Tibial nerve (tissue), 4 donors: ENCODE data around the gene MLPH. TPM values are rescaled to one million over a fixed set of nuclear protein-coding genes. Genes with fewer than 3 reads are reported as not detected.

Experiments
- DNase-seq, 2 donors: peaks; one replicate each; pipeline ENCODE4 v3.0.0-alpha.2; 2019; ENCODE audit warnings: low spot score in 2 of 2
- H3K27ac ChIP-seq, 4 donors: fragments of 200-600 bp; sonication (generic) in 3 of 4; one replicate each; pipeline ENCODE4 v1.5.1; 2017 to 2019; ENCODE audit warnings: mild to moderate bottlenecking in 1 of 4
- H3K27me3 ChIP-seq, 2 donors: fragments of 200-600 bp; sonication (generic) in 1 of 2; one replicate each; pipeline versions ENCODE4 v1.5.1 to v1.6.0; 2017 to 2019
- H3K36me3 ChIP-seq, 3 donors: fragments of 200-600 bp; sonication (generic); one replicate each; pipeline ENCODE4 v1.5.1; 2018 to 2019
- H3K4me1 ChIP-seq, 4 donors: fragments of 200-600 bp; sonication (generic) in 3 of 4; one replicate each; pipeline ENCODE4 v1.5.1; 2017 to 2019
- H3K4me3 ChIP-seq, 4 donors: fragments of 200-600 bp; sonication (generic) in 3 of 4; one replicate each; pipeline ENCODE4 v1.5.1; 2017 to 2019; ENCODE audit warnings: mild to moderate bottlenecking in 1 of 4, moderate library complexity in 1 of 4
- H3K9me3 ChIP-seq, 4 donors: fragments of 200-600 bp; sonication (generic) in 3 of 4; one replicate each; pipeline ENCODE4 v1.5.1; 2017 to 2019
- EP300 ChIP-seq, 2 donors: sonication (generic); formaldehyde crosslinking; IDR thresholded peaks; one replicate each; pipeline ENCODE4 v1.6.1; 2017; ENCODE audit warnings: antibody characterized with exemption in 2 of 2, mild to moderate bottlenecking in 1 of 2
- POLR2A ChIP-seq, 2 donors: fragments of 450-650 bp; IDR thresholded peaks; one replicate each; pipeline ENCODE4 v1.6.1; 2017; ENCODE audit warnings: antibody characterized with exemption in 2 of 2, mild to moderate bottlenecking in 2 of 2, moderate library complexity in 2 of 2
- WGBS, 2 donors: methylation state at CpG; one replicate each; pipeline ENCODE4 v1.1.5; 2018; 5-methylcytosine and 5-hydroxymethylcytosine counted together
- total RNA-seq, 4 donors: library from RNA; depleted of rRNA; stranded (reverse); fragments of >200 nt; gene quantifications; one replicate each; pipeline ENCODE4 v1.1.0, GENCODE V29; 2016
- TF ChIP-seq, protein P1 (sequence below), 5 experiments: fragments of 200-600 bp in 3 of 5; fragments of 450-650 bp in 2 of 5; sonication (generic) in 3 of 5; IDR thresholded peaks; one replicate each; pipeline ENCODE4 v1.5.1; 2016 to 2019; ENCODE audit warnings: antibody characterized with exemption in 5 of 5, mild to moderate bottlenecking in 3 of 5, moderate library complexity in 2 of 5

The MLPH gene
- total RNA-seq, 4 donors from 2014 or later: 41.4 to 108 (median 62.1) TPM

DNA sequence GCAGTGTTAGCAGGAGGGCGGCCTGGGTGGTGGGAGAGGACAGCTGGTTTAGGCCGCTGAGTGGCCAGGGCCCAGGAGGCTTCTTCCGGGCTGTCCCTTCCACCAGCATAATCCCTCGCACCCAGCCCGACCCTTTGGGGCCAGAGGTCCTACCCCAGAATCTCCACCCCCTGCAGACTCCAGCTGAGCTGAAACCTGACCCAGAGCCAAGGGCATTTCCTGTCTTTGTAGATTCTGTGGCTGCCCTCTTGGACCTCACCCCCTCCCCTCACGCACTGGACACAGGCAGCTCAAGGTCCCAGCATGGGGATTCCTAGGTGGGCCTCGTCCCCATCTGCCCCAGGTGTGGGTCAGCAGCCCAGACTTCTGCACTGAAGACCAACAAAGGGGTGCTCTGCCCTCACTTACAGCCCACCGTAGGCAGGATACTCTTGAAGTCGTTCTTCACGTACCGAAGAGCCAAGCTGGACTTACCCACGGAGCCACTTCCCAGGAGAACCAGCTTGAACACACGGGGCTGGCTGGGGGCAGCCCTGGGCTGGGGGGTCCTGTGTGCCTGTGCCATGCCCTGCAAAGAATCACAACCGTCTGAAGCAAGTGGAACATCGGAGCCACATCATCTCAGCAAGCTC is 98.7 kb downstream of the MLPH start:
- no peaks in the 10 kb centered on the region for H3K27me3 ChIP-seq
- H3K27ac ChIP-seq: no peak overlapping the region
- H3K36me3 ChIP-seq: no peaks in the 10 kb centered on the region
- no peak for DNase-seq
- WGBS, 2 donors: 71 to 85% methylated on average over 14 to 15 of the region's 15 CpGs
- H3K9me3 ChIP-seq: peaks cover 0 to 6% (median 0%) of the 10 kb centered on the region in 4 donors
- no peak overlapping the region for H3K4me3 ChIP-seq
- peaks cover 0 to 20% (median 6%) of the 10 kb centered on the region in 4 donors for H3K4me1 ChIP-seq
- no peak for TF ChIP-seq EP300 (IDR thresholded peaks at IDR 0.05)
- TF ChIP-seq POLR2A (IDR thresholded peaks at IDR 0.05): no peak
- TF ChIP-seq, protein P1, sequence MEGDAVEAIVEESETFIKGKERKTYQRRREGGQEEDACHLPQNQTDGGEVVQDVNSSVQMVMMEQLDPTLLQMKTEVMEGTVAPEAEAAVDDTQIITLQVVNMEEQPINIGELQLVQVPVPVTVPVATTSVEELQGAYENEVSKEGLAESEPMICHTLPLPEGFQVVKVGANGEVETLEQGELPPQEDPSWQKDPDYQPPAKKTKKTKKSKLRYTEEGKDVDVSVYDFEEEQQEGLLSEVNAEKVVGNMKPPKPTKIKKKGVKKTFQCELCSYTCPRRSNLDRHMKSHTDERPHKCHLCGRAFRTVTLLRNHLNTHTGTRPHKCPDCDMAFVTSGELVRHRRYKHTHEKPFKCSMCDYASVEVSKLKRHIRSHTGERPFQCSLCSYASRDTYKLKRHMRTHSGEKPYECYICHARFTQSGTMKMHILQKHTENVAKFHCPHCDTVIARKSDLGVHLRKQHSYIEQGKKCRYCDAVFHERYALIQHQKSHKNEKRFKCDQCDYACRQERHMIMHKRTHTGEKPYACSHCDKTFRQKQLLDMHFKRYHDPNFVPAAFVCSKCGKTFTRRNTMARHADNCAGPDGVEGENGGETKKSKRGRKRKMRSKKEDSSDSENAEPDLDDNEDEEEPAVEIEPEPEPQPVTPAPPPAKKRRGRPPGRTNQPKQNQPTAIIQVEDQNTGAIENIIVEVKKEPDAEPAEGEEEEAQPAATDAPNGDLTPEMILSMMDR (IDR thresholded peaks at IDR 0.05): no peak

DNA sequence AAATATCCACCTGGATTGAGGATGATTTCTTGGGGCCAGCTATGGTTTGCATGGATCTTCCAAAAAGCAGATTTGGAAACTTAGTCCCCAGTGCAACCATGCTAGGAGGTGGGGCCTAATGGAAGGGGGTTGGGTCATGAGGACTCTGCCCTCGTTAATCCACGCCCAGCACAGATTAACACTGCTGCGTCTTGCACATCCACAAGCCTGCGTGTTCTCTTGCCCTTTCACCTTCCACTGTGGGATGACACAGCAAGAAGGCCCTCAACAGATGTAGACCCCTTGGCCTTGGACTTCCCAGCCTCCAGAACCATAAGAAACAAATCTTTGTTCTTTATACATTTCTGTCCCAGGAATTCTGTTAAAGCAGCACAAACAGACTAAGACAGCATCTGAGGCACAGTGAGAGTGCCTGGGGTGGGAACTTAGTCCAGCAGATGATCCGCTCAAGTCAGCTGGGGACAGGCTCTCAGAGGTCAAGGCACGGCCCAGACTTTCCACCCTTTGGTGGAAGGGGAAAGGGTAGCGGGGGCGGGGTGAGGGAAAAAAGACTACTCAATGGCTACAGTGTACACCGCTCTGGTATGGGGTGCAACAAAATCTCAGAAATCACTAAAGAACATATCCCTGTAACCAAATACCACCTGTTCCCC is 101.1 kb downstream of the MLPH start:
- TF ChIP-seq, protein P1 (IDR thresholded peaks at IDR 0.05): no peak
- TF ChIP-seq EP300 (IDR thresholded peaks at IDR 0.05) (no peak), POLR2A (IDR thresholded peaks at IDR 0.05) (no peak)
- Histone ChIP-seq H3K36me3 (no peaks in the 10 kb centered on the region), H3K9me3 (peaks cover 0 to 6% (median 0%) of the 10 kb centered on the region in 4 donors), H3K27ac (no peak overlapping the region), H3K4me1 (peaks cover 0 to 16% (median 5%) of the 10 kb centered on the region in 4 donors), H3K4me3 (no peak overlapping the region), H3K27me3 (no peaks in the 10 kb centered on the region)
- no peak for DNase-seq
- WGBS, 2 donors: 73 to 77% methylated on average over 9 of the region's 9 CpGs

DNA sequence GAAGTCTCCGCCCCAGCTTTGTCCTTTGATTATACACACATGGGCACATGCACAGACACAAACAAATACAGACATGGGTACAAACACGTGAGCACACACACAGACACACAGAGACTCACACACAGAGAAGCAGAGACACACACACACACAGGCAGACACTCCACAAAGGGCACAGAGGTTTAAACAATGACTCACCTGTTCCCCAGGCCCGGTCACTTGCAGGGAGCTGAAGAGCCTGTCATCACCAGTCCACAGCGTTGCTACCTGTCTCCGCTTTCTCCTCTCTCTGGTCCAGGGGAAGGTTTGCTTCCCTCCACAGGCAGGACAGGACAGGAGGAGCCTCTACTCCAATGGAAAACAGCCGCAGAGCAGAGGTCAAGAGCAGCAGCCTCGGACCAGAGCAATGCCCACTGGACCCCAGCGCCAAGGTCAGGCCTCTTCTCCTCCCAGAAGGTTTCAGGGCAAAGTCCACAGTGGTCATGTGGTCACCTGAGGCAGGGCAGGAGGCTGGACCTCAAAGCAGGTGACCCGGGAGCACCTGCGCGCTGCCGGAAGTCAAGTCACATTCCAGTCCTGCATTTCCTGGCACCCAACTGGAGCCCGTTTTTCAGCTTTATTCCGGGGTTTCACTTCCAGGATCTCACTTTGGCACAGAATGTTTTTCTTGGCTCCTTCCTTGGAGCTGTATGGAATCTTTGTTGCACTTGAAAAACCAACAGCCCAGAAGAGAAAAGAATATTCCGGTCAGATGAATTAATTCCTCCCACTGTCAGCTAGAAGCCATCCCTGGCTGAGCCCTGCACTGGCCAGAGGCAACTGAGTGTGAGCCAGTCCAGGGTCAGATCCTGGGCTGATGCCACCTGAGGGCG is 103.5 kb downstream of the MLPH start, which contains the start of gene RAB17:
RAB17 (minus strand) TSS at position 463 of the 869 bp plus-strand sequence. CDS start 4,580 bp downstream, outside the sequence.
- TF ChIP-seq, protein P1 (IDR thresholded peaks at IDR 0.05): no peak
- no peak for TF ChIP-seq POLR2A (IDR thresholded peaks at IDR 0.05)
- TF ChIP-seq EP300 (IDR thresholded peaks at IDR 0.05): no peak
- H3K27me3 ChIP-seq: no peaks in the 10 kb centered on the region
- 46 to 57% methylated on average over 9 to 16 of the region's 16 CpGs for WGBS, 2 donors
- H3K9me3 ChIP-seq: peaks cover 0 to 6% (median 0%) of the 10 kb centered on the region in 4 donors
- peak within 1 kb of the TSS in 3 of 4 donors; percentile 5 to 44 (median 38) for H3K27ac ChIP-seq
- DNase-seq: no peak
- peaks cover 0 to 16% (median 5%) of the 10 kb centered on the region in 4 donors for H3K4me1 ChIP-seq
- peak within 1 kb of the TSS in 1 of 4 donors; percentile 9 for H3K4me3 ChIP-seq
- H3K36me3 ChIP-seq: no peaks in the 10 kb centered on the region

DNA sequence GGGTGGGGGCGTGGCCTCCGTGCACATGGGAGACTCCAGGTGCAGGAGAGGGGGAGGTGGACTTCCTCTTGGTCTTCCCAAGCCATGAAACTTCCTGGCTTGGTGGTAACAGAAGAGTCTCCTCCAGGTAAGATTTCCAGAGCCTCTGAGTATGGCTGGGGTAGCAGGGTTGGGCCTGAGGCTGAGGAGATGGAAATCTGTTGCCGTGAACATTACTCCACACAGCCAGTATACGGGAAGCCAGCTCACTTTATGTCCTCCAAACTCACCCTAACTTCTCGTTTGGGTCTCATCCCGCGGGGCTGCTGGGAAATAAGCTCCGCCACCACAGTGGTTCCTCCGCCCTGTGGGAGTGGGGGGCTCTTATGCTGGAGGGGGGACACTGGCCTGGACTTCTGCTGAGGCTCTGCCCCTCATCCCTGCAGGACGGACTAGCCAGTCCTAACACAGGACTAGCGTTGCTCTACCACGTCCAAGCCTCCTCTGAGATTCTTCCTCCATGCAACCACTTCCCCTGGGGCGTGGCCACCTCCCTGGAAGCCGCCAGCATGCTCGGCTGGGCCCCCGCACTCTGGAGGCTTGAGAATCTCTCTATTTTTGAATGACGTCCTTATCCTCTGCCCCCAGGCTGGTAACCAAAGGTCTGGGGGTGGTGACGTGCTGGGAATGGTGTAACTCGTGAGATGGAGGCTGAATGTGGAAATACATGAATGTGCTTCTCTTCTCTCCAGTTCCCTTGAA is 104.3 kb downstream of the MLPH start:
- peak overlapping the region in 1 of 4 donors; percentile 9 for H3K4me3 ChIP-seq
- no peaks in the 10 kb centered on the region for H3K27me3 ChIP-seq
- 46 to 56% methylated on average over 19 of the region's 19 CpGs for WGBS, 2 donors
- no peak for DNase-seq
- H3K27ac ChIP-seq: peak overlapping the region in 3 of 4 donors; percentile 5 to 44 (median 32)
- no peaks in the 10 kb centered on the region for H3K36me3 ChIP-seq
- H3K4me1 ChIP-seq: peaks cover 0 to 16% (median 5%) of the 10 kb centered on the region in 4 donors
- H3K9me3 ChIP-seq: peaks cover 0 to 6% (median 0%) of the 10 kb centered on the region in 4 donors
- no peak for TF ChIP-seq POLR2A (IDR thresholded peaks at IDR 0.05)
- peak in 1 of 2 donors; percentile 26 for TF ChIP-seq EP300 (IDR thresholded peaks at IDR 0.05)
- TF ChIP-seq, protein P1 (IDR thresholded peaks at IDR 0.05): no peak
